ENCODE data around the gene LYRM1. TPM values are rescaled to one million over a fixed set of nuclear protein-coding genes. Genes with fewer than 3 reads are reported as not detected.

Gene LYRM1
- total RNA-seq, 1 experiment from 2014 or later: 14.3 TPM

DNA sequence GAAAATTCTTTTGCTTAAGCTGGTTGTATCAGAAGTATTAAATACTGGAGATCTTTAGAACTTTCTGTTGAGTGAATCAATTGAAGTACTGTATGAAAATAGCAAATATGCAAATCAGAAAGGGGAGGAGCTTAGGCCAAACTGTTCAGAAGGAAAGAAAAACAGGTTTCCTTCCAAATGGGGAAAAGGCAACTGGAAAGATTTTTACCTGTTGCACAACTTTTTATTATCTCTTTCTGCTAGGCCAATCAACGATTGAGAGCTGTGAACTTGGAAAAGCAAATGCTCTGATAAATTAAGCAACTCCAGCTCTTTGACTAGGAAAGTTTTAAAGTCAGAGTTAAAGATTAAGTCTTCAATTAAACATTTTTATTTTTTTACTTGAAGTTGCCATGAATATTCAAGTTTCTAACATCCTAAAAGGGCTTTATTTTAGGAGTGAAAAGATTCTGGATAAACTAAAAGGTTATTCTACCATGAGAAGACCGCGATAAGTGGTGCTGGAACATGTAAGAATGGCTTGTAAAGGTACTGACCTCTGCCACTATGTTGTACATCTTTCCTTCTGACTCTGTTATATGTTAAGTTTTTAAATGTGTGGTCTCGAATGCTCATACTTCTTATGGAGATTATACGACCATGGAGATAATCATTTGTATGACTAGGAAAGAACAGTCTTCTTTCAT is 16.9 kb upstream of the LYRM1 start:
- H3K27me3 ChIP-seq (replicated peaks; ENCODE audit: insufficient read depth, low read depth, low read length, poor library complexity): no peaks in the 10 kb centered on the region
- H3K27ac ChIP-seq (ENCODE audit: low read depth, low read length, poor library complexity, severe bottlenecking): no peak overlapping the region
- H3K36me3 ChIP-seq (ENCODE audit: insufficient read depth, low read length, poor library complexity, severe bottlenecking): no peaks in the 10 kb centered on the region
- ChIA-PET CTCF (no interaction called here), POLR2A (ENCODE audit: low non-redundant PET) (no interaction called here)
- H3K9me3 ChIP-seq (ENCODE audit: low read depth, low read length, poor library complexity, severe bottlenecking): no peaks in the 10 kb centered on the region
- intact Hi-C loops (cut with micrococcal nuclease; ENCODE audit: unreplicated experiment): no loop called here
- no peak for TF ChIP-seq EZH2 (IDR thresholded peaks at IDR 0.05; ENCODE audit: borderline replicate concordance, low read depth, low read length, poor library complexity, severe bottlenecking)
- TF ChIP-seq, protein P1, sequence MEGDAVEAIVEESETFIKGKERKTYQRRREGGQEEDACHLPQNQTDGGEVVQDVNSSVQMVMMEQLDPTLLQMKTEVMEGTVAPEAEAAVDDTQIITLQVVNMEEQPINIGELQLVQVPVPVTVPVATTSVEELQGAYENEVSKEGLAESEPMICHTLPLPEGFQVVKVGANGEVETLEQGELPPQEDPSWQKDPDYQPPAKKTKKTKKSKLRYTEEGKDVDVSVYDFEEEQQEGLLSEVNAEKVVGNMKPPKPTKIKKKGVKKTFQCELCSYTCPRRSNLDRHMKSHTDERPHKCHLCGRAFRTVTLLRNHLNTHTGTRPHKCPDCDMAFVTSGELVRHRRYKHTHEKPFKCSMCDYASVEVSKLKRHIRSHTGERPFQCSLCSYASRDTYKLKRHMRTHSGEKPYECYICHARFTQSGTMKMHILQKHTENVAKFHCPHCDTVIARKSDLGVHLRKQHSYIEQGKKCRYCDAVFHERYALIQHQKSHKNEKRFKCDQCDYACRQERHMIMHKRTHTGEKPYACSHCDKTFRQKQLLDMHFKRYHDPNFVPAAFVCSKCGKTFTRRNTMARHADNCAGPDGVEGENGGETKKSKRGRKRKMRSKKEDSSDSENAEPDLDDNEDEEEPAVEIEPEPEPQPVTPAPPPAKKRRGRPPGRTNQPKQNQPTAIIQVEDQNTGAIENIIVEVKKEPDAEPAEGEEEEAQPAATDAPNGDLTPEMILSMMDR (conservative IDR thresholded peaks at IDR 0.05; ENCODE audit: low read depth, low read length): no peak
- no peak overlapping the region for H3K4me3 ChIP-seq (ENCODE audit: low read depth, low read length, poor library complexity, severe bottlenecking)
- H3K4me1 ChIP-seq (ENCODE audit: insufficient read depth, low read length, poor library complexity, severe bottlenecking): no peaks in the 10 kb centered on the region
- no TSS peak for BruUV-seq (replicated peaks)
- no peak for DNase-seq (ENCODE audit: low spot score)

- no peak overlapping the region for H3K4me3 ChIP-seq (ENCODE audit: low read depth, low read length, poor library complexity, severe bottlenecking)
- H3K27ac ChIP-seq (ENCODE audit: low read depth, low read length, poor library complexity, severe bottlenecking): no peak overlapping the region
- no peak for DNase-seq (ENCODE audit: low spot score)
- no peaks in the 10 kb centered on the region for H3K36me3 ChIP-seq (ENCODE audit: insufficient read depth, low read length, poor library complexity, severe bottlenecking)
- no peaks in the 10 kb centered on the region for H3K9me3 ChIP-seq (ENCODE audit: low read depth, low read length, poor library complexity, severe bottlenecking)
- ChIA-PET CTCF (no interaction called here), POLR2A (ENCODE audit: low non-redundant PET) (no interaction called here)
- no TSS peak for BruUV-seq (replicated peaks)
- TF ChIP-seq, protein P1 (conservative IDR thresholded peaks at IDR 0.05; ENCODE audit: low read depth, low read length): no peak
- intact Hi-C loops (cut with micrococcal nuclease; ENCODE audit: unreplicated experiment): no loop called here
- H3K4me1 ChIP-seq (ENCODE audit: insufficient read depth, low read length, poor library complexity, severe bottlenecking): no peaks in the 10 kb centered on the region
- H3K27me3 ChIP-seq (replicated peaks; ENCODE audit: insufficient read depth, low read depth, low read length, poor library complexity): no peaks in the 10 kb centered on the region
These were observed 16.4 kb upstream of the LYRM1 start for GRCh38 chr16:20884240-20884556.

DNA sequence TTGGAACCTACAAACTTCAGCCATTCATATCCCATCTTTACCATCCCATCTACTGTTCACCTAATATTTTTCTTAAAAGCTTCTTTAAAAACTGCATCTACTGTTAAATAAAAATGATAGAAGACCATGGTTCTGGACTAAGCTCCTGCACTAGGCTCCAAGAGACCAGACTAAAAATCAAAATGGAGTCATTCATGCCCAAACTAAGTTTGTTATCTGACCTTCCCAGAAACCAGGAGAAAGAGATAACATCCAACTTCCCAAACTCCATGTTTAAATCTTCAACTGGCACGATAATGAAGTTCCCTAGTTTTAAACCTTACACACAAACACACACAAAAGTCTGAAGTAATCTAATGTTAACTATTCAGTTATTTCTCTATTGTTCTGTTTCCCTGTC is 14.3 kb upstream of the LYRM1 start:
- BruUV-seq (replicated peaks): no TSS peak
- ChIA-PET POLR2A (ENCODE audit: low non-redundant PET) (no interaction called here), CTCF (no interaction called here)

More for the DNA sequence above, 14.3 kb upstream of the LYRM1 start:
- intact Hi-C loops (cut with micrococcal nuclease; ENCODE audit: unreplicated experiment): no loop called here
- H3K4me1 ChIP-seq (ENCODE audit: insufficient read depth, low read length, poor library complexity, severe bottlenecking): no peaks in the 10 kb centered on the region
- H3K27me3 ChIP-seq (replicated peaks; ENCODE audit: insufficient read depth, low read depth, low read length, poor library complexity): no peaks in the 10 kb centered on the region
- no peaks in the 10 kb centered on the region for H3K9me3 ChIP-seq (ENCODE audit: low read depth, low read length, poor library complexity, severe bottlenecking)
- TF ChIP-seq, protein P1 (conservative IDR thresholded peaks at IDR 0.05; ENCODE audit: low read depth, low read length): no peak
- no peak for TF ChIP-seq EZH2 (IDR thresholded peaks at IDR 0.05; ENCODE audit: borderline replicate concordance, low read depth, low read length, poor library complexity, severe bottlenecking)
- no peaks in the 10 kb centered on the region for H3K36me3 ChIP-seq (ENCODE audit: insufficient read depth, low read length, poor library complexity, severe bottlenecking)
- no peak for DNase-seq (ENCODE audit: low spot score)
- no peak overlapping the region for H3K27ac ChIP-seq (ENCODE audit: low read depth, low read length, poor library complexity, severe bottlenecking)
- no peak overlapping the region for H3K4me3 ChIP-seq (ENCODE audit: low read depth, low read length, poor library complexity, severe bottlenecking)
